Spinal cord (tissue), 10 donors: ENCODE data around the gene NUAK1. TPM values are rescaled to one million over a fixed set of nuclear protein-coding genes. Genes with fewer than 3 reads are reported as not detected.

Experiments used
- DNase-seq, 6 donors: peaks; one replicate each; pipeline versions ENCODE4 v3.0.0 to v3.0.0-alpha.2; 2013 to 2015; ENCODE audit warnings: low spot score in 6 of 6, low read depth in 4 of 6
- H3K27ac ChIP-seq: one replicate; pipeline ENCODE4 v1.5.1; 2013; ENCODE audit warnings: low read depth, low read length, control low read depth
- H3K27me3 ChIP-seq: one replicate; pipeline ENCODE4 v1.6.1; 2013; ENCODE audit warnings: low read length; ENCODE audit not compliant: control insufficient read depth, insufficient read depth
- H3K36me3 ChIP-seq: one replicate; pipeline ENCODE4 v1.6.1; 2013; ENCODE audit warnings: low read length; ENCODE audit not compliant: control insufficient read depth, insufficient read depth
- H3K4me1 ChIP-seq: one replicate; pipeline ENCODE4 v1.6.1; 2013; ENCODE audit warnings: low read length; ENCODE audit not compliant: control insufficient read depth, insufficient read depth
- H3K4me3 ChIP-seq: one replicate; pipeline ENCODE4 v1.5.1; 2013; ENCODE audit warnings: low read depth, low read length, control low read depth
- H3K9me3 ChIP-seq: one replicate; pipeline ENCODE4 v1.6.1; 2013; ENCODE audit warnings: low read length; ENCODE audit not compliant: control insufficient read depth, insufficient read depth
- WGBS: methylation state at CpG from one replicate; pipeline ENCODE4 v1.1.5; 2013; ENCODE audit warnings: missing lambda C conversion rate; ENCODE audit not compliant: insufficient coverage; 5-methylcytosine and 5-hydroxymethylcytosine counted together
- polyA plus RNA-seq, 2 donors: library from polyadenylated mRNA; unstranded; fragments of 120-200 nt; gene quantifications; one replicate each; pipeline ENCODE4 v1.2.1, GENCODE V29; 2013; ENCODE audit not compliant: insufficient read length in 2 of 2
- total RNA-seq, 2 donors: library from RNA; depleted of rRNA in 1 of 2; stranded (reverse); fragments of 120-200 nt in 1 of 2; fragments of >200 nt in 1 of 2; gene quantifications; one replicate each; pipeline versions ENCODE4 v1.2.3 to v1.2.4, GENCODE V29; 2013 to 2014
- donor health status: healthy.

Gene NUAK1
- total and polyA plus RNA-seq, 4 donors: 20.1 to 57.9 (median 31.9) TPM

DNA sequence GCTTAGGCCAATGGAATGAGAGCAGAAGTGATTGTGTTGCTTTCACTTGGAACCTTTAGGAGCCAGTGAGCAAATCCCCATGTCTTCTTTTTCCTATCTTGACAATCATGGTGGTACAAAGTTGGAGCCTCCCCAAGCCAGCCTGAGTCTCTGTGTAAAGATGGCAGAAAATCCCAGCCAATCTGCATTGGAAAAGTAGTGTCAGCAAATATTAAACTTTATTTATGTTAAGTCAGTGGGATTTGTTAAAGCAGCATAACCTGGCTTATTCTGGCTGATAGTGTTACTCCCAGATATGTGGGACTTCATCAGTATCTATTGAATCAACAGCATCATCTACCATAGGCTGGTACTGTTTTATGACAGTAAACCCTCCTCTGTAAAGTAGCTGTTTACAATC, 2.2 kb upstream of the NUAK1 start:
- Histone ChIP-seq H3K9me3 (no peaks in the 10 kb centered on the region), H3K4me1 (peaks cover 37% of the 10 kb centered on the region), H3K27ac (no peak overlapping the region), H3K27me3 (no peaks in the 10 kb centered on the region), H3K36me3 (no peaks in the 10 kb centered on the region), H3K4me3 (peak overlapping the region; percentile 63)
- DNase-seq: no peak

DNA sequence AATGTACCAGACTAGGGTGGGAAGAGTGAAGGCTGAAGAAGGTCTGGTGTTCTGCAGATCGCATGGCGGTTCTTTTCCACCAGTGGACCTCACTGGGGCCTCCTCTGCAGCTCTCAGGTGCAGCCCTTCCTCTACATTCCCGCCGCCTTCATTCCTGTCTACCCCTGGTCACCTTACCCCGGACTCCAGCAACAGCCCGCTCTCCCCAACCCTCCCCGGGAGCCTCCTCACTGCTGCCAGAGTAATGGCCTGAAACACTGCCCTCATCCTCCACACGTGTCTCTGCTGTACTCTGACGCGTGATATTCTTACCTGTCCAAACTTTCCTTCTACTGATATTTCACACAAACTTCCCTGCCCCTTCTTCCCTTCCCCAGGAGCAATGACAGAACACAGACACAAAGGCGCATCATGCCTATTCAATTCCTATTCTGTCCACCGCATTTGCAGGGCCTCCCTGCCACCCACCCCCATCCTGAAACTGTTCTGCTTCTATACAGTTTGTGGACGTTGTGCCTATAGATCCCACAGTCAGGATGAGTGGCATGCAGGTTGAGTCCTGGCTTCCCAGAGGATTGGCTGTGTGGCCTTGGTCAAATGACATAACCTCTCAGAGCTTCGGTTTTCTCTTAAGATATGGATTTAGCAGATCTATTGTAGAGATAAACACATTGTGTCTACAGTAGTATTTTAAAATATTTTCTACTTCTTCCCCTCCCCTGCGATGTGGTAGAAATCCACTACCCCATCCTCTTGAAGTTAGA, 1.7 kb upstream of the NUAK1 start:
- Histone ChIP-seq H3K9me3 (no peaks in the 10 kb centered on the region), H3K27me3 (no peaks in the 10 kb centered on the region), H3K36me3 (no peaks in the 10 kb centered on the region), H3K4me3 (peak overlapping the region; percentile 63), H3K27ac (peak overlapping the region; percentile 95), H3K4me1 (peaks cover 35% of the 10 kb centered on the region)
- 35% methylated on average over 13 of the region's 15 CpGs for WGBS
- DNase-seq: peak in 1 of 6 donors; percentile 51

DNA sequence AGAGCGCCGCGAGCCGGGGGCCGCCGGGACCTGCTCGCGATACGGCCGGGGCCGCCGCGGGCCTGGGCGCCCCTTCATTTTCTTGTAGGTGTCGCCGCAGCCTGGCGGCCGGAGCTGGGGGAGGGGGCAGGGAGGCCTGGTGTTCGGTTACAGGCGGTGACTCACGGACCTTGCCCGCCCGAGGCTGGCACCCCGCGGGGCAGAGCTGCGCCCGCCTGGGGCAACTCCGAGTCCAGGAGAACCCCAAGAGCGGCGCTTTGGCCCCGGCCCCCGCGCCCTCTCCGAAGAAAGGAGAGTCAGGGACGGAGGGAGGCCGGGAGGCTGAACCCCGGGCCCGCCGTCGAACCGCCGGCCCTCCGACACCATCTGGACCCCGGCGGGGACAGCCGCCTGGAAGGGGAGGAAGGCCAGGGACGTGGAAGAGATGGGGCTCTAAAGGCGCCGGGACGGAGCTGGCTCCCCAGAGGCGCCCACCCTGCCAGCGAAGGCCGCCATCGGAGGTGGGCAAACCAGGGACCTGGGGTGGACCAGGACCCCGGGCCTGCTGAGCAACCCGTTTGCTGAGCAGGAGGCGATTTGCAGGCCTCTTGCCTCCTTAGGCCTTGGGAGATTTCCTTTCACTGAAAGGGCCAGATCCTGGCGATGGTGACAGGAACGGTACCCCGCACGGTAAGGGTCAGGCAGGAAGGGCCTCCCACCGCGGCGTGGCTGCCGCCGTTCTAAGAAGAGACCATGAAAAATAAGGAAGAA, 843 bp upstream of the NUAK1 start:
- Histone ChIP-seq H3K9me3 (no peaks in the 10 kb centered on the region), H3K36me3 (no peaks in the 10 kb centered on the region), H3K4me1 (peaks cover 33% of the 10 kb centered on the region), H3K27ac (peak overlapping the region; percentile 95), H3K27me3 (no peaks in the 10 kb centered on the region), H3K4me3 (peak overlapping the region; percentile 63)
- WGBS: under 1% methylated on average over 66 of the region's 66 CpGs
- DNase-seq: peak in 2 of 6 donors; percentile 71 to 82

DNA sequence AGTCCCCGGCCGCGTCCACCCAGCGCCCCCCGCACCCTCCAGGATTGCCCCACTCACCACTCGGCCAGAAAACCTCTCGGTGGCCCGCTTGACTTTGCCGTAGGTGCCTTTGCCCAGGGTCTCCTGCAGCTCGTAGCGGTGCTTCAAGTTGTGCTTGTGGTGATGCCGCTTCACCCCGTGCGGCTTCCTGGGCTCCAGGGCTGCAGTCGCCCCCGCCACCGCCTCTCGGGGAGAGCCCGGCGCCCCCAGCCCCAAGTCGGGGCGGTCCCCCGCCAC, 459 bp downstream of the NUAK1 start:
- Histone ChIP-seq H3K9me3 (no peaks in the 10 kb centered on the region), H3K27me3 (no peaks in the 10 kb centered on the region), H3K36me3 (no peaks in the 10 kb centered on the region), H3K4me3 (peak overlapping the region; percentile 63), H3K4me1 (peaks cover 39% of the 10 kb centered on the region), H3K27ac (peak overlapping the region; percentile 86)
- WGBS: 0% methylated on average over 23 of the region's 23 CpGs
- peak in 2 of 6 donors; percentile 66 to 67 for DNase-seq

DNA sequence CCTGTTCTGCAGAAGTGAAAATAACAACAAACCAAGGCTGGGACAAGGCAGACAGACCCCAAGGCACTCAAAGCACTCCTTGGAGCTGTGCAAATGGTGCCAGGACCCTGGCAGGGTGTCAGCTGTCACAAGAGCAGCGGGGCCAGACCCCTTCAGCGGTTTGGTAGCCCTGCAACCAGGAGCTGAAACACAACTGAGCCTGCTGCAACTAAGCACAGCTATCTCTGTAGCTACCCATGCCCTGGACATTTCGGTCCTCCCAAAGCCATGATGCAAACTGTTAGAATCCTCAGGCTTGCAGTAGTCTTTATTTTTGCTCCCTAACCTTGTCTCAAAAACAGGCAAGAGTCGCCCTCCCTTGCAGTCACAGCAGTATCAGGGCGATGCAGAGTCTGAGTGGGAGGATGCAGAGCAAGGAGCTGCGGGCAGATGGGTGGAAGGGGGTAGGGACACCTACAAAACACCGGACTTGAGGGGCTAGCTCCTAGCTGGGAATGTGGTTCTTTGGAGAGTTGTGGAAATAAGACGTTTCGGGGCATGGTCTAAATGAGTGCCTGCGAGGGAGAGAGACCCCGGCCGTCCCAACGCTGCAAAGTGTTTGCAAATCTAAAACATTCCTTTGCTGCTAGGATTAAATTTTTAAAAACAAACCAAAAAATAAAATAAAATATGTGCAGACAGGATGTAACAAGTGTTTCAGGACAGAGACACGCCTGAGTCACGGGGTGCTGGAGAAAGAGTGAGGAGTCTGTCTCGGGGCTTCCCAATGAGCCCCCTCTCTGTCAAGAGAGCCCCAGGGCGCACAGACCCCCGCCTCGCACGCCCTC, 1.0 kb downstream of the NUAK1 start:
- WGBS: 8% methylated on average over 12 of the region's 20 CpGs

DNA sequence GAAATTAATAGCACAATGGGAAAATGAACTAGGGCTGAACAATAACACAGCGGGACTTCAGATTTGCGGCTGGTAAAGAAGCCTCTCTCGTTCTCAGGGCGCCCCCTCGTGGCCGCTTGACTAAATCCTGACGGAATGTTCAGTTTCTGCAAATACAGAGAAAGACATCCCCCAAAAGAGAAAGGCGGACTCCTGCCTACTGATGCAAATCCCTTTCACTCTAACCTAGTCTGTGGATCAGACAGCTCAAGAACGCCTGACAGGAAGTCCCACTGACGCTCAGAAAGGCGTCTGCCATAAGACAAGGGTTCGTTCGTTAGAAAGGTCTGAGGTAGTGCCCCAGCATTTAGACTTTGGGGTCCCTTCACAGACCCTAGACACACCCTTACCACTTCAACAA, 2.5 kb downstream of the NUAK1 start:
- no peaks in the 10 kb centered on the region for H3K27me3 ChIP-seq

More for the DNA sequence above, 1.0 kb downstream of the NUAK1 start:
- H3K27ac ChIP-seq: peak overlapping the region; percentile 86
- no peaks in the 10 kb centered on the region for H3K9me3 ChIP-seq
- H3K36me3 ChIP-seq: no peaks in the 10 kb centered on the region
- peak in 2 of 6 donors; percentile 63 to 71 for DNase-seq
- H3K4me1 ChIP-seq: peaks cover 39% of the 10 kb centered on the region
- H3K27me3 ChIP-seq: no peaks in the 10 kb centered on the region
- H3K4me3 ChIP-seq: peak overlapping the region; percentile 63

DNA sequence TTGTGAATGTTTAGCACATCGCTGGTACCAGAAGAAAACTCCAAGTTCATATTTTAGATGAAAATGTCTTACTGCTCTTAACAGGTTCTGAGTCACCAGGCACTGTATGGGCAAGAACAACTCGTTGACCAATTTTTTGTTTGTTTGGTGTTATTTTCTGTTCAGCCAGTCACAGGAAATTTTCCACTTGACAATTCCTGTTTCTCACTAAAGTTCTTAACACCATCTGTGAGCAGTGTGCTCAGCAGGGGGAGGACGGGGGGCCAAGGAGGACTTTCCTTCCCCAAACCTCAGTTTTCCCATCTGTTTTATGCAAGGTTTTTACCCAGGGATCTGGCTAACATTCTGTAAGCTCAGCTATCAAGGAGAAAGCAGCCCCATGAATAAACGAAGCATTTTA, 3.0 kb downstream of the NUAK1 start:
- Histone ChIP-seq H3K27me3 (no peaks in the 10 kb centered on the region), H3K4me1 (peaks cover 37% of the 10 kb centered on the region), H3K4me3 (peak overlapping the region; percentile 63), H3K36me3 (no peaks in the 10 kb centered on the region), H3K27ac (peak overlapping the region; percentile 86), H3K9me3 (no peaks in the 10 kb centered on the region)
- WGBS: 17% methylated on average over 1 of the region's 4 CpGs
- no peak for DNase-seq

More for the DNA sequence above, 2.5 kb downstream of the NUAK1 start:
- DNase-seq: peak in 5 of 6 donors; percentile 86 to 99 (median 94)
- 1% methylated on average over 13 of the region's 13 CpGs for WGBS
- peak overlapping the region; percentile 63 for H3K4me3 ChIP-seq
- peak overlapping the region; percentile 86 for H3K27ac ChIP-seq
- no peaks in the 10 kb centered on the region for H3K36me3 ChIP-seq
- H3K4me1 ChIP-seq: peaks cover 37% of the 10 kb centered on the region
- H3K9me3 ChIP-seq: no peaks in the 10 kb centered on the region

DNA sequence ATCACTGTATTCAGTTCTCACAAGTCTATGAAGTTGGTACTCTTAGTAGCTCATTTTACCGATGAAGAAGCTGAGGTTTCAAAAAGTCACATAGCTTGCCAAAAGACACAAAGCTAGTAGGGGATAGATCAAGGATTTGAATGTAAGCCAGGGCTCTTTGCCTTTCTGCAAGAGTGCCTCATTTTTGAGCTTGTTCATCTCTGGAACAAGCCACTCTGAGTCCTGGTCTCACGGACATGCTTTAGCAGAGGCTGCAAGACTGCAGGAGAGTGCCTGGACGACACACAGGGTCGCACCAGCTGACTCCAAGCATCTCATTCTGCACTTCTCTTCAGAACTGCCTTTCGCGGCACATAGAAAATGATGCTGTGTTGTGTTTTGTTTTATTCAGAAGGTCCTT, 3.7 kb downstream of the NUAK1 start:
- Histone ChIP-seq H3K27ac (no peak overlapping the region), H3K36me3 (no peaks in the 10 kb centered on the region), H3K4me3 (no peak overlapping the region), H3K4me1 (peaks cover 31% of the 10 kb centered on the region), H3K9me3 (no peaks in the 10 kb centered on the region), H3K27me3 (no peaks in the 10 kb centered on the region)
- WGBS: 19% methylated on average over 4 of the region's 6 CpGs
- DNase-seq: peak in 2 of 6 donors; percentile 75 to 79

DNA sequence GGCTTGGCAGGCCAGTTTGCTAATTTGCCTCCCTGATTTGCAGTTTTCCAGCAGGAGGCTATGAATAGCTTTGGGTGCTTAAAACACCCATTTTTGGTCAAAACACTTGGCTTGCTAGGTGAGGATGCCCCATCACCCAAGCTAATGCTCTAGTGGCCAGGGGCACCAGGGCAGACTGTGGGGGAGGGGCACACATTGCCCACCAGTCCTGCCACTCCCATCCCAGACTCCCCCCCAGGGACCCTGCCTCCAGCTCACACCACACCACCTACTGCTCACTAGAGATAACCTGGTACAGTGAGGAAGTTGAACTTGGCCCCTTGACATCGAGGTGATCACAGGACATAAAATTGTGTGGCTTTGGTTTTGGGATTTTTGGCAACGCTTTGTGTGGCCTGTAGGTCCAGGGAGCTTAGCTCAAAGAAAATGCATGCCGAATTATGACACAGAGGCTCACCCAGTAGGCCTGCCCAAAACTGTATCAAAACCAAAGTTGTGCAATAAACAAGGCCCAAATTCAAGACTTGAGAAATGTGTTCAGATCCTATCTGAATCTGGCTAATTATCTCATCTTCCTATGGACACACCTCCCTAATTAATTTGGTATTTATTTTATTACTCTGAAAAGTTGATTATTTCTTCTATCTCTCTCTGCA, 4.3 kb downstream of the NUAK1 start:
- Histone ChIP-seq H3K27me3 (no peaks in the 10 kb centered on the region), H3K36me3 (no peaks in the 10 kb centered on the region), H3K27ac (no peak overlapping the region), H3K4me1 (peaks cover 25% of the 10 kb centered on the region), H3K9me3 (no peaks in the 10 kb centered on the region), H3K4me3 (no peak overlapping the region)
- no CpG with 5 or more reads among the region's 3 CpGs for WGBS
- no peak for DNase-seq
